Measurements from ENCODE around the gene DHRS2.

DHRS2 gene

GRCh38 chr14:23660290-23661226 lies 24.4 kb downstream of the DHRS2 start:
- no peaks in the 10 kb centered on the region for H4K20me1 ChIP-seq (ENCODE audit: low read depth, low read length)
- H3K4me3 ChIP-seq (ENCODE audit: insufficient read depth, low read length, poor library complexity, severe bottlenecking) = no peak overlapping the region
- no peak overlapping the region for H3K9ac ChIP-seq (ENCODE audit: low read length)
- H3K4me2 ChIP-seq (ENCODE audit: low read depth, low read length, poor library complexity, severe bottlenecking) = no peak overlapping the region
- H3K79me2 ChIP-seq (ENCODE audit: insufficient read depth, low read length) = no peaks in the 10 kb centered on the region
- no peaks in the 10 kb centered on the region for H3F3A ChIP-seq (ENCODE audit: insufficient read depth)
- no peaks in the 10 kb centered on the region for H3K36me3 ChIP-seq (ENCODE audit: low read length)
- no peaks in the 10 kb centered on the region for H3K9me2 ChIP-seq (replicated peaks; ENCODE audit: insufficient read depth, low read length)
- no peak overlapping the region for H2AFZ ChIP-seq (ENCODE audit: low read depth, low read length, severe bottlenecking)
- no peak overlapping the region for H3K27ac ChIP-seq (ENCODE audit: low read depth, low read length)
- TF ChIP-seq EZH2phosphoT487 (conservative IDR thresholded peaks at IDR 0.05; ENCODE audit: low read length) = no peak
- H3K9me3 ChIP-seq (ENCODE audit: insufficient read depth, low read length) = no peaks in the 10 kb centered on the region
- H3K27me3 ChIP-seq (ENCODE audit: low read length) = no peaks in the 10 kb centered on the region

DNA sequence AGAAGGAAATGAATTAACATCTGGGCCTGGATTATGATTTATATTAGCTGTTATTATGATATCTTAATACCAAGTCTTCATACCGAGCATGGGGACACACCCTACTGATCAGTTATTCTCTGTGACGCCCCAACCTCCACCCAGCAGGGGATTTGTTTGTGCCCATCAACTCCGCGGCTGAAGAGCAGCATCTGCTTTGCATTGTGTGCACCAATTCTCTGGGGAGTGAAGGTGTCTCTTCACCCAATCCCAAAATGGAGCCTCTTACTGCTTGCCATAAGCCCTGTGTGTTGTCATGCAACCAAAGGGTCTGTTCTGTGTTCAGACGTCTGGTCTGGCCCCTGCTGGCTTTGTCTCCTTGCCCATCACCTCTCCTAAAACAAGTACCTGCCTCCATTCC lies 25.4 kb downstream of the DHRS2 start:
- no peaks in the 10 kb centered on the region for H3K9me3 ChIP-seq (ENCODE audit: insufficient read depth, low read length)
- H3F3A ChIP-seq (ENCODE audit: insufficient read depth) = no peaks in the 10 kb centered on the region
- no peak overlapping the region for H3K4me2 ChIP-seq (ENCODE audit: low read depth, low read length, poor library complexity, severe bottlenecking)
- H3K9me2 ChIP-seq (replicated peaks; ENCODE audit: insufficient read depth, low read length) = no peaks in the 10 kb centered on the region
- H3K27ac ChIP-seq (ENCODE audit: low read depth, low read length) = no peak overlapping the region
- no peak overlapping the region for H2AFZ ChIP-seq (ENCODE audit: low read depth, low read length, severe bottlenecking)
- no peak overlapping the region for H3K9ac ChIP-seq (ENCODE audit: low read length)
- no peaks in the 10 kb centered on the region for H3K79me2 ChIP-seq (ENCODE audit: insufficient read depth, low read length)
- no peaks in the 10 kb centered on the region for H3K36me3 ChIP-seq (ENCODE audit: low read length)
- no peaks in the 10 kb centered on the region for H4K20me1 ChIP-seq (ENCODE audit: low read depth, low read length)
- H3K4me3 ChIP-seq (ENCODE audit: insufficient read depth, low read length, poor library complexity, severe bottlenecking) = no peak overlapping the region
- TF ChIP-seq EZH2phosphoT487 (conservative IDR thresholded peaks at IDR 0.05; ENCODE audit: low read length) = no peak
- TF ChIP-seq, protein P1, sequence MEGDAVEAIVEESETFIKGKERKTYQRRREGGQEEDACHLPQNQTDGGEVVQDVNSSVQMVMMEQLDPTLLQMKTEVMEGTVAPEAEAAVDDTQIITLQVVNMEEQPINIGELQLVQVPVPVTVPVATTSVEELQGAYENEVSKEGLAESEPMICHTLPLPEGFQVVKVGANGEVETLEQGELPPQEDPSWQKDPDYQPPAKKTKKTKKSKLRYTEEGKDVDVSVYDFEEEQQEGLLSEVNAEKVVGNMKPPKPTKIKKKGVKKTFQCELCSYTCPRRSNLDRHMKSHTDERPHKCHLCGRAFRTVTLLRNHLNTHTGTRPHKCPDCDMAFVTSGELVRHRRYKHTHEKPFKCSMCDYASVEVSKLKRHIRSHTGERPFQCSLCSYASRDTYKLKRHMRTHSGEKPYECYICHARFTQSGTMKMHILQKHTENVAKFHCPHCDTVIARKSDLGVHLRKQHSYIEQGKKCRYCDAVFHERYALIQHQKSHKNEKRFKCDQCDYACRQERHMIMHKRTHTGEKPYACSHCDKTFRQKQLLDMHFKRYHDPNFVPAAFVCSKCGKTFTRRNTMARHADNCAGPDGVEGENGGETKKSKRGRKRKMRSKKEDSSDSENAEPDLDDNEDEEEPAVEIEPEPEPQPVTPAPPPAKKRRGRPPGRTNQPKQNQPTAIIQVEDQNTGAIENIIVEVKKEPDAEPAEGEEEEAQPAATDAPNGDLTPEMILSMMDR (IDR thresholded peaks at IDR 0.05; ENCODE audit: insufficient read depth, low read length, poor library complexity, severe bottlenecking) = no peak
- no peaks in the 10 kb centered on the region for H3K27me3 ChIP-seq (ENCODE audit: low read length)

DNA sequence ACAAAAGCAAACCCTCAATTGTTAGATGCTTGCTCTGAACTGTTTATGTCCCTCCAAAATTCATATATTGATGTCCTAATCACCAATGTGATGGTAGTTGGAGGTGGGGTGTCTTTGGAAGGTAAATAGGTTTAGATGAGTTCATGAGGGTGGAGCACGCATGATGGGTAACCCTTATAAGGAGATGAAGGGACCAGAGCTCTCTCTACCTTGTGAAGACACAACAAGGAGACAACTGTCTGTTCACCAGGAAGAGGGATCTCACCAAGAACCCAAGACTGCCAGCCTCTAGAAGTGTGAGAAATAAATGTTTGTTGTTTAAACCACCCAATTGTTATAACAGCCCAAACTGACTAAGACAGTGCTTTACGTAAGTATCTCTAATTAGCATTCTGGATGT lies 27.0 kb downstream of the DHRS2 start:
- no peaks in the 10 kb centered on the region for H3K27me3 ChIP-seq (ENCODE audit: low read length)
- no peaks in the 10 kb centered on the region for H3K79me2 ChIP-seq (ENCODE audit: insufficient read depth, low read length)
- H2AFZ ChIP-seq (ENCODE audit: low read depth, low read length, severe bottlenecking) = no peak overlapping the region
- no peaks in the 10 kb centered on the region for H3K9me3 ChIP-seq (ENCODE audit: insufficient read depth, low read length)
- no peak overlapping the region for H3K4me2 ChIP-seq (ENCODE audit: low read depth, low read length, poor library complexity, severe bottlenecking)
- TF ChIP-seq, protein P1 (IDR thresholded peaks at IDR 0.05; ENCODE audit: insufficient read depth, low read length, poor library complexity, severe bottlenecking) = no peak
- no peak for TF ChIP-seq EZH2phosphoT487 (conservative IDR thresholded peaks at IDR 0.05; ENCODE audit: low read length)
- H4K20me1 ChIP-seq (ENCODE audit: low read depth, low read length) = no peaks in the 10 kb centered on the region
- H3F3A ChIP-seq (ENCODE audit: insufficient read depth) = no peaks in the 10 kb centered on the region
- H3K27ac ChIP-seq (ENCODE audit: low read depth, low read length) = no peak overlapping the region
- no peaks in the 10 kb centered on the region for H3K9me2 ChIP-seq (replicated peaks; ENCODE audit: insufficient read depth, low read length)
- no peaks in the 10 kb centered on the region for H3K36me3 ChIP-seq (ENCODE audit: low read length)
- H3K4me3 ChIP-seq (ENCODE audit: insufficient read depth, low read length, poor library complexity, severe bottlenecking) = no peak overlapping the region
- no peak overlapping the region for H3K9ac ChIP-seq (ENCODE audit: low read length)

DNA sequence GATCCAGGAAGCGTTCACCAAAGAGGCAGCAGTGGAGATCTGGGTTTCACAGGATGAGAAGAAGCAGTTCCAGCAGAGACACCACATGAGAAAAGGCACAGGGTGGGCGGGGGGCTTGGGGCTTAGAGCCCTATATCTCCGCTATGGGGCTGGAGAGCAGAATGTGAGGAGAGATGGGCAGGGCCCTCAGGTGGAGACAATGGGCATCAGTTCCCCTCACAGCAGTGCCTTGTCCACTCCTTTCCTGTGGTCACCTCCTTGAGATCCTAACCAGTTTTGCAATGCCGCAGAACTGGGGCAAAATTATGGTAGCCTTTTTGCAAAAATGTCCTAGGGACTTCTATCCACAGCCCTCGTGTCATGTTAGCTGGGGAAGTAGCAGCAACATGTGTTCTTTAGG lies 27.5 kb downstream of the DHRS2 start:
- Histone ChIP-seq H3K9me3 (ENCODE audit: insufficient read depth, low read length) (no peaks in the 10 kb centered on the region), H3K36me3 (ENCODE audit: low read length) (no peaks in the 10 kb centered on the region), H3F3A (ENCODE audit: insufficient read depth) (no peaks in the 10 kb centered on the region), H3K27me3 (ENCODE audit: low read length) (no peaks in the 10 kb centered on the region), H3K9me2 (replicated peaks; ENCODE audit: insufficient read depth, low read length) (no peaks in the 10 kb centered on the region), H3K4me3 (ENCODE audit: insufficient read depth, low read length, poor library complexity, severe bottlenecking) (no peak overlapping the region), H3K27ac (ENCODE audit: low read depth, low read length) (no peak overlapping the region), H4K20me1 (ENCODE audit: low read depth, low read length) (no peaks in the 10 kb centered on the region), H3K79me2 (ENCODE audit: insufficient read depth, low read length) (no peaks in the 10 kb centered on the region), H3K4me2 (ENCODE audit: low read depth, low read length, poor library complexity, severe bottlenecking) (no peak overlapping the region), H3K9ac (ENCODE audit: low read length) (no peak overlapping the region), H2AFZ (ENCODE audit: low read depth, low read length, severe bottlenecking) (no peak overlapping the region)
- TF ChIP-seq EZH2phosphoT487 (conservative IDR thresholded peaks at IDR 0.05; ENCODE audit: low read length) = no peak
- TF ChIP-seq, protein P1 (IDR thresholded peaks at IDR 0.05; ENCODE audit: insufficient read depth, low read length, poor library complexity, severe bottlenecking) = no peak

Data from SU-DHL-6 (cell line).